GM23248 (cell line): ENCODE measurements around the gene SPRN. TPM values are rescaled to one million over a fixed set of nuclear protein-coding genes. Genes with fewer than 3 reads are reported as not detected.

ENCODE experiments used
- DNase-seq: peaks from one replicate; pipeline ENCODE4 v3.0.0-alpha.2; 2015
- H2AFZ ChIP-seq: fragments of 200-600 bp; sonication (generic); 2 replicates; pipeline ENCODE4 v1.6.1; 2016; ENCODE audit warnings: antibody characterized with exemption
- H3F3A ChIP-seq: fragments of 200-600 bp; sonication (generic); 2 replicates; pipeline ENCODE4 v1.6.1; 2016; ENCODE audit warnings: mild to moderate bottlenecking, antibody characterized with exemption, mixed run types; ENCODE audit not compliant: insufficient read depth
- H3K27ac ChIP-seq: fragments of 200-600 bp; sonication (generic); 2 replicates; pipeline ENCODE4 v1.5.1; 2016; ENCODE audit warnings: mild to moderate bottlenecking
- H3K27me3 ChIP-seq: fragments of 200-600 bp; sonication (generic); replicated peaks from 2 replicates; pipeline ENCODE4 v1.6.1; 2016; ENCODE audit warnings: mild to moderate bottlenecking; ENCODE audit not compliant: insufficient read depth
- H3K36me3 ChIP-seq: fragments of 200-600 bp; sonication (generic); 2 replicates; pipeline ENCODE4 v1.6.1; 2016; ENCODE audit warnings: low read depth, mild to moderate bottlenecking
- H3K4me1 ChIP-seq: fragments of 200-600 bp; sonication (generic); 2 replicates; pipeline ENCODE4 v1.6.1; 2016; ENCODE audit warnings: mild to moderate bottlenecking; ENCODE audit not compliant: insufficient read depth
- H3K4me2 ChIP-seq: fragments of 200-600 bp; sonication (generic); one replicate; pipeline ENCODE4 v1.6.1; 2016; ENCODE audit warnings: mild to moderate bottlenecking; ENCODE audit not compliant: unreplicated experiment
- H3K4me3 ChIP-seq: fragments of 200-600 bp; sonication (generic); 2 replicates; pipeline ENCODE4 v1.5.1; 2016; ENCODE audit warnings: mild to moderate bottlenecking
- H3K79me2 ChIP-seq: fragments of 200-600 bp; sonication (generic); 2 replicates; pipeline ENCODE4 v1.6.1; 2016; ENCODE audit warnings: mild to moderate bottlenecking; ENCODE audit not compliant: insufficient read depth
- H3K9ac ChIP-seq: fragments of 200-600 bp; sonication (generic); 2 replicates; pipeline ENCODE4 v1.6.1; 2016; ENCODE audit warnings: mild to moderate bottlenecking
- H3K9me2 ChIP-seq: fragments of 200-600 bp; sonication (generic); 2 replicates; pipeline ENCODE4 v1.6.1; 2016; ENCODE audit warnings: mixed run types, mild to moderate bottlenecking, moderate library complexity; ENCODE audit not compliant: insufficient read depth
- H3K9me3 ChIP-seq: fragments of 200-600 bp; sonication (generic); one replicate; pipeline ENCODE4 v1.6.1; 2017; ENCODE audit warnings: low read depth
- H4K20me1 ChIP-seq: fragments of 200-600 bp; sonication (generic); 2 replicates; pipeline ENCODE4 v1.6.0; 2016; ENCODE audit not compliant: insufficient read depth
- EZH2 ChIP-seq: fragments of 200-600 bp; sonication (generic); IDR thresholded peaks from 2 replicates; pipeline ENCODE4 v1.6.1; 2018; ENCODE audit warnings: antibody characterized with exemption, mild to moderate bottlenecking; ENCODE audit not compliant: insufficient read depth, poor library complexity, severe bottlenecking
- EZH2phosphoT487 ChIP-seq: fragments of 200-600 bp; sonication (generic); IDR thresholded peaks from 2 replicates; pipeline ENCODE4 v1.6.1; 2018; ENCODE audit warnings: antibody characterized with exemption, moderate library complexity, mild to moderate bottlenecking, low read depth; ENCODE audit not compliant: insufficient read depth
- WGBS, 2 experiments: methylation state at CpG; one replicate each; pipeline ENCODE4 v1.1.6; 2015 to 2017; ENCODE audit warnings: low lambda C conversion rate in 2 of 2, low coverage in 1 of 2; ENCODE audit errors: missing lambda C conversion rate in 2 of 2; 5-methylcytosine and 5-hydroxymethylcytosine counted together
- in situ Hi-C: fragments of 300-500 bp; cut with MboI; formaldehyde crosslinking; loops from 2 replicates; pipeline ENCODE4 v1.15.0; 2020
- polyA plus RNA-seq: library from polyadenylated mRNA; unstranded; fragments of >200 nt; fragmentation: Nextera tagmentation; extraction: Ambion mirVana; gene quantifications from 2 replicates; pipeline ENCODE4 v1.2.1, GENCODE V29; 2016
- total RNA-seq: library from RNA; depleted of rRNA; stranded (reverse); fragments of >200 nt; shearing (Covaris generic); gene quantifications from 2 replicates; pipeline ENCODE4 v1.2.3, GENCODE V29; 2014

SPRN gene
- total and polyA plus RNA-seq, 2 experiments from 2014 or later, result 0.22 to 0.34 TPM

- Histone ChIP-seq H3K36me3 (peaks cover 29% of the 10 kb centered on the region), H3K9me3 (no peaks in the 10 kb centered on the region), H3K79me2 (peaks cover 53% of the 10 kb centered on the region), H3K4me3 (0 out of 2 replicates have a peak overlapping the region, but pooled peaks have one; percentile 2), H3K27me3 (no peaks in the 10 kb centered on the region), H4K20me1 (peaks cover 12% of the 10 kb centered on the region), H3K9me2 (no peaks in the 10 kb centered on the region), H3K4me1 (peaks cover 18% of the 10 kb centered on the region), H3F3A (peaks cover 28% of the 10 kb centered on the region), H2AFZ (no peak overlapping the region), H3K9ac (no peak overlapping the region), H3K4me2 (peak overlapping the region; percentile 59), H3K27ac (peak overlapping the region; percentile 11; the same call in 1 of the 2 replicates)
- peak; percentile 46 for DNase-seq
- WGBS, 2 experiments, result 89 to 90% methylated on average over 8 of the region's 8 CpGs
- in situ Hi-C loops, result no loop called here
- TF ChIP-seq EZH2phosphoT487 (no peak), EZH2 (no peak)
These were observed 18.4 kb downstream of the SPRN start for GRCh38 chr10:133405844-133406527.

DNA sequence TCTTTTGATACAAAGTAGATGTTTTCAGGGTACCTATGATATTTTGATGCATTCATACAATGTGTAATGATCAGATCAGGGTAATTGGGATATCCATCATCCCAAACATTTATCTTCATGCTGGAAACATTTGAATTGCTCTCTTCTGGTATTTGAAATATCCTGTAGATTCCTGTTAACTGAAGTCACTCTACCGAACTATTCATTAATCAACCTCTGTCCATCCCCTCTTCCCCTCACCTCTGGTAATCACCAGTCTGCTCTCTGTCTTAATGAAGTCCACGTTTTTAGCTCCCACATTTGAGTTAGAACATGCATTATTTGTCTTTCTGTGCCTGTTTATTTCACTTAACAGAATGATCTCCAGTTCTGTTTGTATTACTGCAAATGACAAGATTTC, 19.2 kb downstream of the SPRN start:
- Histone ChIP-seq H3K9me3 (no peaks in the 10 kb centered on the region), H3K27ac (peak overlapping the region; percentile 11), H3K27me3 (no peaks in the 10 kb centered on the region), H3K4me2 (peak overlapping the region; percentile 59), H3K4me1 (peaks cover 18% of the 10 kb centered on the region), H3F3A (peaks cover 28% of the 10 kb centered on the region), H3K9me2 (no peaks in the 10 kb centered on the region), H3K9ac (no peak overlapping the region), H4K20me1 (peaks cover 12% of the 10 kb centered on the region), H3K79me2 (peaks cover 53% of the 10 kb centered on the region), H3K36me3 (peaks cover 21% of the 10 kb centered on the region), H3K4me3 (0 out of 2 replicates have a peak overlapping the region, but pooled peaks have one; percentile 2), H2AFZ (no peak overlapping the region)
- WGBS, 2 experiments, result 14 to 24% methylated on average over 2 of the region's 2 CpGs
- TF ChIP-seq EZH2phosphoT487 (no peak), EZH2 (no peak)
- in situ Hi-C loops, result no loop called here
- DNase-seq, result peak; percentile 38

GRCh38 chr10:133403784-133404183, 20.6 kb downstream of the SPRN start:
- Histone ChIP-seq H3K9ac (no peak overlapping the region), H3K36me3 (peaks cover 14% of the 10 kb centered on the region; the same call in 1 of the 2 replicates), H3K9me2 (no peaks in the 10 kb centered on the region), H3K27me3 (no peaks in the 10 kb centered on the region), H3K4me1 (peaks cover 18% of the 10 kb centered on the region), H2AFZ (no peak overlapping the region), H3K9me3 (no peaks in the 10 kb centered on the region), H3K27ac (no peak overlapping the region), H4K20me1 (peaks cover 12% of the 10 kb centered on the region), H3K4me3 (no peak overlapping the region), H3K4me2 (no peak overlapping the region), H3K79me2 (peaks cover 43% of the 10 kb centered on the region), H3F3A (peaks cover 28% of the 10 kb centered on the region)
- WGBS, 2 experiments, result 83 to 88% methylated on average over 5 of the region's 5 CpGs
- TF ChIP-seq EZH2 (no peak), EZH2phosphoT487 (no peak)
- in situ Hi-C loops, result no loop called here
- DNase-seq, result no peak

DNA sequence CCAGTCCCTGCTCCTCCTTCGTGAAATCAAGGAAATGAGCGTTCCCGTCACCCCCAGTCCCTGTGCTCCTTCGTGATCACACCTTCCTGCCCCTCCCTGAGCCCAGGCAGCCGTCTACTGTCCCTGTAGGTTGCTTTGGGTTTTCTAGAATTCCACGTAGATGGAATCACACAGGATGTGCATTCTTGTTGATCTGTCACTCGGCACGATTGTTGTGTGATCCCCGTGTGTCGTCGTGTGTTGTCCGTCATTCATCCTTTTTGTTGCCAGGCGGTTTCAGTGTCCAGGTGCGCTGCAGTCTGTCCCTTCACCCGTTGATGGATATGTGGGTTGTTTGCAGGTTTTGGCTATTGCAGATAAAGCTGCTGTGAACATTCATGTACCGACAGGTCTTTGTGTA, 21.1 kb downstream of the SPRN start:
- peaks cover 18% of the 10 kb centered on the region for H3K4me1 ChIP-seq
- peaks cover 28% of the 10 kb centered on the region for H3F3A ChIP-seq
- peaks cover 12% of the 10 kb centered on the region; the same call in 1 of the 2 replicates for H3K36me3 ChIP-seq
- H3K4me3 ChIP-seq, result no peak overlapping the region
- 87 to 89% methylated on average over 16 of the region's 16 CpGs for WGBS, 2 experiments
- no peak overlapping the region for H2AFZ ChIP-seq
- H3K27ac ChIP-seq, result no peak overlapping the region
- no peaks in the 10 kb centered on the region for H3K9me2 ChIP-seq
- H4K20me1 ChIP-seq, result peaks cover 11% of the 10 kb centered on the region
- TF ChIP-seq EZH2phosphoT487, result no peak
- no peak for TF ChIP-seq EZH2
- peaks cover 43% of the 10 kb centered on the region for H3K79me2 ChIP-seq
- H3K9me3 ChIP-seq, result no peaks in the 10 kb centered on the region
- no peak overlapping the region for H3K9ac ChIP-seq
- in situ Hi-C loops, result no loop called here
- DNase-seq, result no peak
- H3K27me3 ChIP-seq, result no peaks in the 10 kb centered on the region
- H3K4me2 ChIP-seq, result no peak overlapping the region
